ENCODE measurements around the gene PACSIN3. TPM values are rescaled to one million over a fixed set of nuclear protein-coding genes. Genes with fewer than 3 reads are reported as not detected.
A peak's percentile ranks its signal among the peaks of the same experiment; 100 is the strongest.
"Not testable (repeated sequence)": the region's sequence is repeated elsewhere in the genome, so short reads cannot be mapped to it uniquely, and the experiment has no call there.

PACSIN3 gene
- total RNA-seq (2014; rRNA removed; shearing (Covaris generic)): 19.2 and 21.8 TPM in 2 replicates
- 46.7 and 52.6 TPM in 2 replicates for polyA plus RNA-seq (2014; cell fraction: nucleus; rRNA removed)

DNA sequence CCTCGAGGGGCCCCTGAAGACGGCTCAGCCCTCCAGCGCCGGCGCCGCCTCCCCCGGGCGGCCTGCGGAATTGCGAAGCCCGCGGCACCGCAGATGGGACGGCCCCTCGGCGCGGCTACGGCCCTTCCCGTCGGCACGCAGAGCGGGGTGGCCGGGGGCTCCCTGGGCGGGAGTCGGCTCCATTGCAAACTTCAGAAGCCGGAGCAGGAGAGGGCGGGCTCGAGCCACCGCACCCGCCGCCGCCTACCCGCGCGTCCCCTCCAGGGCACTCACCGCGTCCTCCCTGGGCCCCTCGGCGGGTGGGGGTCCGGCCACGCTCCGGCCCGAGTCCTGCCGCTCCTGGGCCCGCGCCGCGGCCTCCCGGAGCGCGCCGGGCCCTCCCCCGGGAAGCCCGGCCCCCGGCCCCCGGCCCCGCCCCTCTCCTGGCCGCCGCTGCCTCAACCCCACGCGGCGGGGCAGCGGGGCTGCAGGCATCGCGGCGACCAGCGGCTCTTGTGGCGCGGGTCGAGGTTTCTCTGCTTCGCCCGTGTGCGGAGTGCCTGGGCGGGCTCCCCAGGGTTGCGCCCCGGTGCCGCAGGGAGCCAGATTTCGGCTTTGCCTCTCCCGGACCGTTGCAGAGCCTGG is at the start of gene PACSIN3:
PACSIN3 (minus strand) TSS at position 359 of the 624 bp plus-strand sequence. CDS start 3,707 bp downstream, outside the sequence.
- no peak for DNase-seq (ENCODE audit: extremely low read depth, low read depth)

DNA sequence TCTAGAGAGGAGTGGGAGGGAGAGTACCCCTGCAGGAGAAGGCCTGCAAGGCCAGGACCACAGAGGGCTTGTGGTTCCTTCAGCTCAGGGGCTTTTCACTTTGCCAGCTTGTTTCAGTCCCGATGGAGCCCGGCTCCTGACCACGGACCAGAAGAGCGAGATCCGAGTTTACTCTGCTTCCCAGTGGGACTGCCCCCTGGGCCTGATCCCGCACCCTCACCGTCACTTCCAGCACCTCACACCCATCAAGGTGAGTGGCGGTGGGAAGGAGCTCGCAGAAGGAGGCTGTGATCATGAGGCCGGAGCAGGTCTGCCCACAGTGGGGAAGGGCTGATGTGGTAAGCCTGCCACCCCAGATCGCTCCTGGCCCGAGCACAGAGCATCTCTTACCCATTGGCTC is 48.9 kb upstream of the PACSIN3 start:
- no peak for DNase-seq (ENCODE audit: extremely low read depth, low read depth)

DNA sequence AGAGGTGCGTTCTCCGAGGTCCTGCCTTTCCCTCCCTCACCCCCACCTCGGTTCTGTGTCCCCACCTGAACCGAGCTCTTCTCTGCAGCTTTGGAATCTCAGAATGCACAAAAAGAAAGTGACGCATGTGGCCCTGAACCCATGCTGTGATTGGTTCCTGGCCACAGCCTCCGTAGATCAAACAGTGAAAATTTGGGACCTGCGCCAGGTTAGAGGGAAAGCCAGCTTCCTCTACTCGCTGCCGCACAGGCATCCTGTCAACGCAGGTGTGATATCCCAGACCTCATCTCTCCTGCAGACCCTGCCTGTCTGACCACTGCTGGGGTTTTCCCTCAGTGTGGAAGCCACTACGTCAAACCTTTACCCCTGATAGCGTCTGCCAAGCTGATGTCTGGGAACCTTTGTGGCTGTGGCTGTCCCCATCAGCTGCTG is 48.5 kb upstream of the PACSIN3 start:
- peak; percentile 24 for DNase-seq (ENCODE audit: extremely low read depth, low read depth)

DNA sequence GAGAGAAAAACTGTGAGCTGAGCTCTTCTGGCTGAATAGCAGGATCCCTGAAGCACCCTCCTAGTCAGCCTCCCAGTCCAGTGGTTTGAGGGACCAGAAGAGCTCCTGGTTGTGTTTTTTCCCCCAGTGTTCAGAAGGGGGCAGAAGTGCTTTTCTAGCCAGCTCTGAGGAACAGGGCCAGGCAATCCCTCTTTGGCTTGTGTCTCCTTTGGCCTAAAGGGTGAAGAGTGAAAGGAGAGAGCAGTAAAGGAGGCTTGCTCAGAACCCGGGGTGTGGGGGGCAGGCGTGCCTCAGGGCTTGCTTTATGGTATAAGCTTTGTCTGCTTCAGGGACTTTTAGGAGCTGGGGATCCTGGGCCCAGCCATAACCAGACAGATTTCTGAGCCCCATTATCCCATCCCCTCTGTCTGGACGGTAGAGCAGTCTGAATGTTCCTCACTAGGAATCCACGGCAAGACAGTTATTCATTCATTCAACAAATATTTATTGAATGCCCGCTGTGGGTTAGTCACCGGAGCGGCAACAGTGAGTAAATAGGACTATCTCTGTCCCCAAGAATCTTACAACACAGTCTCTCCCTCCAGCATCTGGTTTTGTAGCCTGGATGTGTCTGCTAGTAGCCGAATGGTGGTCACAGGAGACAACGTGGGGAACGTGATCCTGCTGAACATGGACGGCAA is 47.9 kb upstream of the PACSIN3 start:
- DNase-seq (ENCODE audit: extremely low read depth, low read depth): peak; percentile 54

DNA sequence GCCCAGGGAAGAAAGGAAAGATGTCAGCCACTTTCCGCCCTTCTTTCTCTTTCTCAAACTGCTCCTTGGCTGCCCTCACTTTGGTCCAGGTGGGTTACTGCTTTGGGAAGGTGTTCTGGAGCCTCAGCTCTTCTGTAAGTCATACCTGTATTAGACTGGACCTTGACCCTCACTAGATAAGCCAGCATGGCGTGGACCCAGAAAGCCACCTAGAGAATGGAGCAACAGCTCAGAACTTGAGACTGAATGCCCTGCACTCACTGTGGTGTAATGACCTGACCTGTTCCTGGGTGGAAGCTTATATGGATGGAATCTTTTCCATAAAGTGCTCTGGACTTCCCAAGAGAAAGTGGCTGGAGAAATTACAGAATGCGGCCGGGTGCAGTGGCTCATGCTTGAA is 46.8 kb upstream of the PACSIN3 start:
- no peak for DNase-seq (ENCODE audit: extremely low read depth, low read depth)

DNA sequence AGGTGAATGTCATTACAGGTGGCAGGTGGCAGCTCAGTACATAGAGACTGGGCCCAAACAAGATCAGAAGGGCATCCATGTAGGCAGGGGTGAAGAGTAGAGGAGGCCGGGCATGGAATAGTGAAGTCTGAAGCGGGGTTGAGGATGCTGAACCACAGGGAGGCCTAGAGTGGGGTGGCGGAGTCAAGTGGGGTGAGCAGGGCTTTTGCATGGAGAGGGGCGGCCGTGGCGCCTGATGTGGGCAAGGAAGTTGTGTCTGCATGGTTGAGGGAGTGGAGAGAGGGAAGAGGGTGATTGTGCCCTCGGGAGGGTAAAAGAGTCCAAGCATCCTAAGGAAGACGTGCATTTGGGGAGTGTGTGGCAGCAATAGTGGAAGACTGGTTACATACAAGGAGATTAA is 42.9 kb upstream of the PACSIN3 start:
- no peak for DNase-seq (ENCODE audit: extremely low read depth, low read depth)

DNA sequence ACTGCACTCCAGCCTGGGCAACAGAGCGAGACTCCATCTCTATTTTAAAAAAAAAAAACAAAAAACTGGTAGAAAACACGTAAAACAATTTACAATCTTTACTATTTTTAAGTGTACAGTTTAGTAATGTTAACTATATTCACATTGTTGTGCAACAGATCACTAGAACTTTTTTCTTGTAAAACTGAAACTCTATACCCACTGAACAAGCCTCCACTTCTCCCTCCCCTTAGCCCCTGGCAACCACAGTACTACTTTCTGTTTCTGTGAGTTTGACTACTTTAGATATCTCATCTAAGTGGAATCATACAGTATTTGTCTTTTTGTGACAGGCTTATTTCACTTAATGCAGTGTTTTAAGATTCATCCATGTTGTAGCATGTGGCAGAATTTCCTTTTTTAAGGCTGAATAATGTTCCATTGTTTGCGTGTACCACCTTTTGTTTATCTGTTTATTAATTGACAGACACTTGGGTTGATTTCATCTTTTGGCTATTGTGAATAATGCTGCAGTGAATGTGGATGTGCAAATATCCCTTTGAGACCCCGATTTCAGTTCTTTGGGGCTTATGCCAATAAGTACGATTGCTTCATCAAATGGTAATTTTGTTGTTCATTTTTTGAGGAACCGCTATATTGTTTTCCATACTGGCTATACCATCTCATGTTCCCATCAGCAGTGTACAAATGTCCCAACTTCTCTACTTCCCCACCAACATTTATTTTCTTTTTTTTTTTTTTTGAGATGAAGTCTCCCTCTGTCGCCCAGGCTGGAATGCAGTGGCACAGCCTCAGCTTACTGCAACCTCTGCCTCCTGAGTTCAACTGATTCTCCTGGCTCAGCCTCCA is 39.5 kb upstream of the PACSIN3 start:
- no peak for DNase-seq (ENCODE audit: extremely low read depth, low read depth)

DNA sequence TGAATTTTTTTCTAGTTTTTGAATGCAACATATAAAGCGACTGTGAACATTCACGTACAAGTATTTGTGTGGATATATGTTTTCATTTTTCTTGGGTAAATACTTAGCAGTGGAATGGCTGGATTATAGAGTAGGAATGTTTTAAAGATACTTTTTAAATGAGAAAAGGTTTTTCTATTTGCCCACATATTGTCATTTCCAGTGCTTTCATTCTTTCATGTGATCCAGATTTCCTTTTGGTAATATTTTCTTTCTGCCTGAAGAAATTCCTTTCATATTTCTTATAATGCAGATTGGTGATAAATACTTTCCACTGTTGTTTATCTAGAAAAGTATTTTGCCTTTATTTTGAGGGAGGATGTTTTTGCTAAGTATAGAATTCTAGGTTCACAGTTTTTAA is 36.5 kb upstream of the PACSIN3 start:
- DNase-seq (ENCODE audit: extremely low read depth, low read depth): no peak

DNA sequence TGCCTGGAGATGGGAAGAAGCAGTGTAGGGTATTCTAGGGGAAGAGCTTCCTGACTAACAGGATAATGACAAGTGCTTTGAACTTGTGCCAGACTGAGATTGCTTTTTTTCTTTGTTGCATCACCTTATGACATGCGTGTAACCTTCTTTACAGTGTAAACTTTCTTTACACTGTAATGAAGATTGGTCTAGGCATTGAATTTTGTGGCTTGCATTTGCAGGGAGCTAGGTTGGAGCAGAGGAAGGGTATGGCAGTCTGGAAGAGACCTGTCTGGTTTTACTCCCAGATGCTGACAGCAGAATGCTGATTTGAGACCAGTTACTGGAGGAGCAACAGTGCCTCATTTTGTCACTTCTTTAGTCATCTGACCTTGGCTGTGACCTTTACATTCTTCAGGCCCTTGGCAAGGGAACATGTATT is 34.2 kb upstream of the PACSIN3 start:
- peak; percentile 47 for DNase-seq (ENCODE audit: extremely low read depth, low read depth)

DNA sequence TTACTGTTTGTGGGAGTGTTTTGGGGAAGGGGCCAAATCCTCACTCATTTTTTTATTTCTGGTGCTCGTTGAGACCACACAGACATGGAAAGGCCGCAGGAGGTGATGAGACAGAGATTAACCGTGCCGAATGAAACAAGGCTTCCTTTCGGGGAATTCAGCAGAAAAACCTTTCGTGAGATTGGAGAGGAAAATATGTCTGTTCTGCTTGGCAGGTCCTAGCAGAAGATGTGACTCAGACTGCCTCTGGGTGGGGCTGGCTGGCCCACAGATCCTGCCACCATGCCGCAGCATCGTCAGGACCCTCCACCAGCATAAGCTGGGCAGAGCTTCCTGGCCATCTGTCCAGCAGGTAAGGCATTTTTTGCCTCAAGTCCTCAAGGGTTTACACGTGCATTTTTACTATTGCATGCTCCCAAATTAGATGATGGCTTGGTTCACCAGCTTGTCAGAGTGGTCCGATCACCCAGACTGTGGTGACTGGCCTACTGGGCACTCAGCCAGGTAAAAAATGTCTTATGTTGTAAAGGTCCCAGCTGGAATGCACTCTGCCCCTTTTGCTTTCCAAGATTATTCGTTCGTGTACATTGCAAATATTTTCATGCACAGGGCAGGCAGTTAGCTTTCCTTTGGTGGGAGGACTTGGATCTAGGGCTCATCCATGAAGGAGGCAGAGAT is 30.0 kb upstream of the PACSIN3 start:
- peak; percentile 19 for DNase-seq (ENCODE audit: extremely low read depth, low read depth)

DNA sequence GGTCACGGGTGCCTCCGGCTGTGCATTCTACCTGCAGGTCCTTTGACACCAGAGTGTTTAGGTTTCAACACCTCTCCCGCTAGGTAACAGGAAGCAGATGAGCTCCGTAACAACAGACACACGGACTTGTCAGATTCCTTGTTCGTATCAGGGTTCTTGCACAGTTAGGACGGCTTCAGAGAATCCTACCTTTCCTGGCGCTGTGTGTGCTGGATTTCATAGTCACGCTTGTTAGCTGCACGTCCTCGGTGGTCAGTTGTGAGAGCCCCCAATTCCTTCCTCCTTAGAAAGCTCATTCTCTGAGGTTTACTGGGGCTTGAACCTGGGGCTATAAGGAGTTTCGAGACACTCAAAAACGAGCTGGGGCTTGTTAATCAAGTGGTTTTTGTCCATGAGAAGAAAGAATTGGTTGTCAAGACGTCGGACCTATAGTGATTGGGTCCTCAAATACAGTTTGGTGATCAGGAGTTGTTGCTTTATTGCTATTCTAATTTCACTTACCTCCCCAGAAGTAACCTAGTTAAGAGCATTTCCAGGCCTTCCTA is 29.2 kb upstream of the PACSIN3 start:
- DNase-seq (ENCODE audit: extremely low read depth, low read depth): no peak

DNA sequence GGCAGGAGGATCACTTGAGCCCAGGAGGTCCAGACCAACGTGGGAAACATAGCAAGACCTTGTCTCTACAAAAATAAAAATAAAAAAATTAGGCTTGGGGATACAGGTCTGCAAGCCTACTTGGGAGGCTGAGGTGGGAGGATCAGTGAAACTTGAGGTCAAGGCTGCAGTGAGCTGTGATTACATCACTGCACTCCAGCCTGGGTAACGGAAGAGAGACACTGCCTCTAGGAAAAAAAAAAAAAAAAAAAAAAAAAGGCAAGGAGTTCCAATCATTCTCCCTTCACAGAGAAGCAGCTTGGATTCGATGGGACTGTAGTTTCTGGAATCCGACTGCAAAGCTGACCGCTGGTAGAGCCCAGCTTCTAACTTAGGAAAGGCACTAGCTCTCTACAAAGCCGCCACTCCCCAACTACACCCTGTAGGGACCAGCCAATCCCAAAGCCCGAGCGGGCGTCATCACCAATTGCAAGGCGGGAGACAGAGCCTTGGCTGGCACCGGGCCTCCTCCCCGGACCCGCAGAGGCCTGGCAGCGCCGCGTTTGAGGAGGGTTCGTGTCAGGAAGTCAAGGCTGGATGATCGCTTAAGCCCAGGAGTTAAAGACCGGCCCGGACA is 27.8 kb upstream of the PACSIN3 start:
- peak; percentile 86 for DNase-seq (ENCODE audit: extremely low read depth, low read depth)

DNA sequence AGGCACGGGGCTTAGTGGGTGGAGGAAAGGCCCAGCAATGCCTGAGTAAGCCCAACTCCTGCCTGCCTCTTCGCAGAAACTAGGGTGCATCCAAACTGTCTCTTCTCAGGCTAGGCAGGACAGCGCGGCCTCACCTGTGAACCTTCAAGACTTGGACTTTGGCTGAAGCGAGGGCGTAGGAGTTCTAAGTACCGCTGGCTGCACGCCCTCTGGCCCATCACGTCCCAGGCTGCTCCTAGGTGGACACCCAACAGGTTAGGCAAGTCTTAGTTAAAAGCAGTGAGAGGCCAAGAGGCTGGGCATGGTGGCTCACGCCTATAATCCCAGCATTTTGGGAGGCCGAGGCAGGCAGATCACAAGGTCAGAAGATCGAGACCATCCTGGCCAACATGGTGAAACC is 26.7 kb upstream of the PACSIN3 start:
- no peak for DNase-seq (ENCODE audit: extremely low read depth, low read depth)

DNA sequence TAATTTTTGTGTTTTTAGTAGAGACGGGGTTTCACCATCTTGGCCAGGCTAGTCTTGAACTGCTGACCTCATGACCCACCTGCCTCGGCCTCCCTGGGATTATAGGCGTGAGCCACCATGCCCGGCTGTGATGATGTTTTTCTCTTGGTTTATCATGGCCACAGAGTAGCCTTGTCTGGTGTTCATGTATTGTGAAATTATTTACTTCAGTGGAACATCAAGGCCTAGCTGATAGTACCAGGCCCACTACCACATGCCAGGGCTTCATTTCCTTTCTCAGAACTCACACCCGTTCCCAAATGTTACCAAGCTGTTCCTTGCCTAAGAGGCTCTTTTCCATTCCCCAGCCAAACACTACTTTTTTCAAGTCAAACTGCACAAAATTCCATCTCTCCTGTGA is 22.4 kb upstream of the PACSIN3 start:
- no peak for DNase-seq (ENCODE audit: extremely low read depth, low read depth)

DNA sequence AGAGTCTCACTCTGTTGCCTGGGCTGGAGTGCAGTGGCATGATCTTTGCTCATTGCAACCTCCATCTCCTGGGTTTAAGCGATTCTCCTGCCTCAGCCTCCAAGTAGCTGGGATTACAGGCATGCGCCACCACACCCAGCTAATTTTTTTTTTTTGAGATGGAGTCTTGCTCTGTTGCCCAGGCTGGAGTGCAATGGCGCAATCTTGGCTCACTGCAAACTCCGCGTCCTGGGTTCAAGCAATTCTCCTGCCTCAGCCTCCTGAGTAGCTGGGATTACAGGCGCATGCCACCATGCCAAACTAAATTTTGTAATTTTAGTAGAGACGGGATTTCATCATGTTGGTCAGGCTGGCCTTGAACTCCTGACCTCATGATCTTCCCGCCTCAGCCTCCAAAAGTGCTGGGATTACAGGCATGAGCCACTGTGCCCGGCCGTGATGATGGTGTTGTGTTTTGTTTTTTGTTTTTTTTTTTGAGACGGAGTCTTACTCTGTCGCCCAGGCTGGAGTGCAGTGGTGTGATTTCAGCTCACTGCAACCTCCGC is 21.8 kb upstream of the PACSIN3 start:
- DNase-seq (ENCODE audit: extremely low read depth, low read depth): not testable (repeated sequence)

DNA sequence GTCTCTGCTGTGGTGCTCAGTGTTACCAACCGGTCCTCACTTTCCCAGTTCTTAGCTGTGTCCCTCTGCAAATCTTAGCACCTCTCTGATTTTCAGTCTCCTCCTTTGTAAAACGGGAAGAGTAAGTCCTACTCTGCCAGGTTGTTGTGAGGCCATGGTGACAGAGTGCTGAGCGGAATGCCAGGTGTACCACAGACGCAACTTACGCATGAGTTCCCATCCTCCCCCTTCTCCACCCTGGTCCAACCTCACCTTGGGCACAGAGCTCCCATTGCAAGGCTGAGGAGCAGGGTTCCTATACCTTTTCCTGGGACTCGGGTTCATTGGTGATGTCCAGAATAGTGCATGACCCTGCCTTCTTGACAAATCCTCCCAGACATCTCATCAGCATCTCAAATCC is 21.2 kb upstream of the PACSIN3 start:
- no peak for DNase-seq (ENCODE audit: extremely low read depth, low read depth)

DNA sequence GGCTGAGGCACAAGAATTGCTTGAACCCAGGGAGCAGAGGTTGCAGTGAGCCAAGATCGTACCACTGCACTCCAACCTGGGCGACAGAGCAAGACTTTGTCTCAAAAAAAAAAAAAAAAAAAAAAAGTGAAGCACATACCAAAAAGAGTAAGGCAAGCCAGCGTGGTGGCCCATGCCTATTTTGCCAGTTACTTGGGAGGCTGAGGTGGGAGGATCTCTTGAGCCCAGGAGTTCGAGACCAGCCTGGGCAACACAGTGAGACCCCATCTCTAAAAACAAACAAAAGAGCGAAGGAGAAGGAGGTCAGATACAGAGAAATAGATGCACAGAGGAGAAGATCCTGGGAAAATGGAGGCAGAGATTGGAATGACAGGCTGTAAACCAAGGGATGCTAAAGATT is 20.3 kb upstream of the PACSIN3 start:
- DNase-seq (ENCODE audit: extremely low read depth, low read depth): not testable (repeated sequence)

DNA sequence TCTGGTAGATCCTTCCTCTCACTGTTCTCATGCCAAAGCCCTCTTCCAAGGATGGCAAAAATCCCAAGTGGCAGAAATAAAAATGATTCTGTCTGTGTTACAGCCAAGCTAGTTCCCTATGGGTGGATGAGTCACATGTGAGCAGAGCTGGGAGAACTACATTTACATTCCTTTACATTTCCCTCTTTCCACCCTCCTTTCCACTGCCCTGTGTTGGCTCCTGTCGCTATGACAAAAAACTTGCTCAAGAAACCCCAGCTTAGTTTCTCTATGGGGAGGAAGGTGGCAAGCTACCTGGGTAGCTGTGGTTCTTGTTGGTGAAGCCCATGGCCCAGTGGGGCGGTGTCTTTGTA is 18.4 kb upstream of the PACSIN3 start:
- DNase-seq (ENCODE audit: extremely low read depth, low read depth): no peak

DNA sequence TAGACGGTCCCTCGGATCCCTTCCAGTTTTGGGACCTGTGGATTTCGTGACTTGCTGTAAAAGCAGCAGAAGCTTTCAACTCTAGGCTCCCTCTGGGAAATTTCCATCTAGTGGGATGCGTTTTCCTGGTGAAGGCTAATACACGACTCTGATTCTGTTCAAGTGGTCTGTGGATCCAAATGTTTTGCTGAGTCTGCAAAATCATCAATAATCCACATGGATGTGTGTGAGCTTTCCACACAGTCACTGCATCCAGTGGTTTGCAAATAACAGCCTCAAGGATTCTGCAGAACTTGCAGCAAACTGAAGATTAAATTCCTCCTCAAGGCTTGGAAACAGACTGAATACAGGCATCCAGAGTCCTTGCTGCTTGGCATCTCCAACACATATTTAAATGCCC is 16.3 kb upstream of the PACSIN3 start:
- no peak for DNase-seq (ENCODE audit: extremely low read depth, low read depth)

DNA sequence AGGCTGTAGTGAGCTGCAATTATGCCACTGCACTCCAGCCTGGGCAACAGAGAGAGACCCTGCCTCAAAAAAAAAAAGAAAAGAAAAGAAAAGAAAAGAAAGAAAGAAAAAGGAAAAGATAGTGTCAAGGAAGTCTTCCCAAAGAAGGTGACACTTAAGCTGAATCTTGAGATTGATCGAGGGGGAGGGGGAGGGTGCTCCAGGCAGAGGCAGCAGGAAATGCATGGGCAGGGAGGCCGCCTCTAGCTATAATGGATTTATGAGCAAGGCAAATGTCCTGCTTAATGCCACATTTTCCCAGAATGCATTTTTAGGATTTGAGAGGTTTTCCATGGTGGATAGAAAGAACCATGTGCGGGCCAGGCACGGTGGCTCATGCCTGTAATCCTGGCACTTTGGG is 14.8 kb upstream of the PACSIN3 start:
- no peak for DNase-seq (ENCODE audit: extremely low read depth, low read depth)
